ENCODE measurements around the gene FLYWCH2. TPM values are rescaled to one million over a fixed set of nuclear protein-coding genes. Genes with fewer than 3 reads are reported as not detected.

Gene FLYWCH2
- total RNA-seq, 1 donor from 2014 or later, result 63.7 TPM

- DNase-seq (ENCODE audit: low read depth), result no peak
- TF ChIP-seq CTCF (IDR thresholded peaks at IDR 0.05; ENCODE audit: insufficient read depth, low read length, severe bottlenecking), result no peak
- no peak for FAIRE-seq
- Histone ChIP-seq H3K4me3 (ENCODE audit: low read depth, low read length) (peak overlapping the region; percentile 96), H3K27me3 (ENCODE audit: control insufficient read depth, insufficient read depth, low read length) (no peaks in the 10 kb centered on the region), H3K36me3 (ENCODE audit: control insufficient read depth, insufficient read depth, low read length) (no peaks in the 10 kb centered on the region)
Observed at GRCh38 chr16:2884041-2884451, 1.0 kb downstream of the FLYWCH2 start.

- H3K4me3 ChIP-seq (ENCODE audit: low read depth, low read length), result no peak overlapping the region
- FAIRE-seq, result no peak
- no peak for TF ChIP-seq CTCF (IDR thresholded peaks at IDR 0.05; ENCODE audit: insufficient read depth, low read length, severe bottlenecking)
Observed at GRCh38 chr16:2894231-2894630, 11.2 kb downstream of the FLYWCH2 start.

GRCh38 chr16:2895813-2896212 is 12.8 kb downstream of the FLYWCH2 start:
- DNase-seq (ENCODE audit: low read depth) (no peak), FAIRE-seq (peak; percentile 32)
- H3K36me3 ChIP-seq (ENCODE audit: control insufficient read depth, insufficient read depth, low read length), result peaks cover 8% of the 10 kb centered on the region
- TF ChIP-seq CTCF (IDR thresholded peaks at IDR 0.05; ENCODE audit: insufficient read depth, low read length, severe bottlenecking), result no peak
- H3K4me3 ChIP-seq (ENCODE audit: low read depth, low read length), result no peak overlapping the region
- no peaks in the 10 kb centered on the region for H3K27me3 ChIP-seq (ENCODE audit: control insufficient read depth, insufficient read depth, low read length)

More at GRCh38 chr16:2894231-2894630, 11.2 kb downstream of the FLYWCH2 start:
- Histone ChIP-seq H3K27me3 (ENCODE audit: control insufficient read depth, insufficient read depth, low read length) (no peaks in the 10 kb centered on the region), H3K36me3 (ENCODE audit: control insufficient read depth, insufficient read depth, low read length) (peaks cover 6% of the 10 kb centered on the region)
- DNase-seq (ENCODE audit: low read depth), result no peak

- Histone ChIP-seq H3K27me3 (ENCODE audit: control insufficient read depth, insufficient read depth, low read length) (no peaks in the 10 kb centered on the region), H3K4me3 (ENCODE audit: low read depth, low read length) (no peak overlapping the region), H3K36me3 (ENCODE audit: control insufficient read depth, insufficient read depth, low read length) (peaks cover 8% of the 10 kb centered on the region)
- TF ChIP-seq CTCF (IDR thresholded peaks at IDR 0.05; ENCODE audit: insufficient read depth, low read length, severe bottlenecking), result no peak
- FAIRE-seq (no peak), DNase-seq (ENCODE audit: low read depth) (no peak)
Observed at GRCh38 chr16:2896480-2897010, 13.5 kb downstream of the FLYWCH2 start.

- H3K4me3 ChIP-seq (ENCODE audit: low read depth, low read length), result no peak overlapping the region
- DNase-seq (ENCODE audit: low read depth), result no peak
- H3K27me3 ChIP-seq (ENCODE audit: control insufficient read depth, insufficient read depth, low read length), result no peaks in the 10 kb centered on the region
- no peak for TF ChIP-seq CTCF (IDR thresholded peaks at IDR 0.05; ENCODE audit: insufficient read depth, low read length, severe bottlenecking)
- no peak for FAIRE-seq
- peaks cover 8% of the 10 kb centered on the region for H3K36me3 ChIP-seq (ENCODE audit: control insufficient read depth, insufficient read depth, low read length)
Observed at GRCh38 chr16:2897110-2897509, 14.1 kb downstream of the FLYWCH2 start.

All from bronchial epithelial cell (primary cell).